Stimulated activated CD4-positive, alpha-beta T cell treated with anti-CD3 and anti-CD28 coated beads, Interleukin-4, amount 100 ng/mL, for 4 hours (primary cell): ENCODE results near the gene RAVER2.
A peak's percentile ranks its signal among the peaks of the same experiment; 100 is the strongest.
"Not testable (repeated sequence)": the region's sequence is repeated elsewhere in the genome, so short reads cannot be mapped to it uniquely, and the experiment has no call there.

ENCODE experiments used
- DNase-seq, 2 experiments: peaks; one replicate each; pipeline ENCODE4 v3.0.0-alpha.2; 2020

RAVER2 gene

GRCh38 chr1:64820572-64820971, 75.7 kb downstream of the RAVER2 start:
- DNase-seq, result not testable (repeated sequence)

DNA sequence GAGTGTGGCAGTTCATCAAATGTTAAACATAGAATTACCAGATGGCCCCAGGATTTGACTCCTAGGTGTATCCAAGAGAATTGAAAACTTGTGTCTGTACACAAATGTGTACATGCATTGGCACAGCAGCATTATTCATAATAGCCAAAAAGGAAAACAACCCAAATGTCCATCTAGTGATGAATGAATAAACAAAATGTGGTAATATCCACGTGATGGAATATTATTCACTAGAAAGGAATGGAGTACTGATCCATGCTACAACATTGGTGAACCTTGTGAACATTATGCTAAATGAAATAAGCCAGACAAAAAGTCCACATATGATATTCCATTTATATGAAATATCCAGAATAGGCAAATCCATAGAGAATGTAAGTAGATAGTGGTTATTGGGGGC, 77.7 kb downstream of the RAVER2 start:
- no peak for DNase-seq

DNA sequence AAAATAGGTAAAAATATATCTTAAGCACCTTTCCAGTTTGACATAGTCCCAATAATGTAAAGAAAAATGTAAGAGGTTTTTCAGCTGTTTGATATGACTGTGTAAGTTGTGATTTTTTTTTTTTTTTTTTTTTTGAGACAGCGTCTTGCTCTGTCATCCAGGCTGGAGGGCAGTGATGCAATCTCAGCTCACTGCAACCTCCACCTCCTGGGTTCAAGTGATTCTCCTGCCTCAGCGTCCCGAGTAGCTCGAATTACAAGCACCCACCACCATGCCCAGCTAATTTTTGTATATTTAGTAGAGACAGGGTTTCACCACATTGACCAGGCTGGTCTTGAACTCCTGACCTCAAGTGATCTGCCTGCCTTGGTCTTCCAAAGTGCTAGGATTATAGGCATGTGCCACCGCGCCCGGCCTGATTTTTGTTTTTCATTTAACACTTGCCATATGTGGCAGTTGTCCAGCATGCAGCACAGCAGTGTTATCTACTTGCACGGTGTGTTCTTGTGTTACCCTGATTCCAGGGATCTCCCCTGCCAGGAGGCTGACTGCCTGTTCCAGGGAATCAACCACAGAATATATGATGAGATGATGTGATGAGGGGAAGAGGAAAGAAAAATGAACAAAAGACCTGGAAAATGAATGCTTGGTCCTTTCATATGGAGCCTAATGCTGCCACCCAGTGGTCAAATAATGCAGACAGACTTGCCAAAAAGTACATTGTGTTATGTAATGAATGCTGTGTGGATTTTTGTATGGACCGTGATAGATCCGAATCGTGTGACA, 79.0 kb downstream of the RAVER2 start:
- DNase-seq, result peak; percentile 29 to 48

GRCh38 chr1:64826991-64827390, 82.1 kb downstream of the RAVER2 start:
- DNase-seq, result no peak

GRCh38 chr1:64828829-64829228, 84.0 kb downstream of the RAVER2 start:
- DNase-seq, result no peak

DNA sequence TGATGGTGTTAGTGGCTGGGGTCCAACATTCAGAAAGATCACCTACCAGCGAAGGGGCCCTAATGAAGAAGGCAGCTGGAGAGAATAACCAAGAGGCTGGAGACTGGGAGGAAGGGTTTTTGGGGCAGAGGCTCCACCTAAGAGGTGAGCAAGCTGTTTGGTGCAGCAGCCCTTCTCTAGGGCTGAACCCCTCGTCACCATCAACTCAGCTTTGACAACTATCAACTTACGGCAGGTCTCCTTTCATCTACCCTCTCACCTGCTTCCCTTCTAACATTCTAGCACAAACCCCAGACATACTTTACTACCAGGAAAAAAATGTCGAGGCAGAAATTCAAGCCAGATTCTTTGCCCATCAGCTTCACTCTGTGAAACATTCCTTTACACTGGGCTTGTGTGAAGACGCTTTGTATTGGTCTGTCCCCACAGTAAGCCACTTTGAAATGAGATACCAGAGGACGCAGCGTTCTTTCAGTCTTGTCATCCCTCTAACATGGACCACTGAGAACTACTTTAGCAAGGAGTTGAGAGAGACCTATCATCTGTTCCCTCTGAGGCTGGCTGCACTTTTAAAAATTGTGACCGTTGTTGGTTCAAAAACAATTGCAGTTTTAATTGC, 84.6 kb downstream of the RAVER2 start:
- DNase-seq, result no peak

DNA sequence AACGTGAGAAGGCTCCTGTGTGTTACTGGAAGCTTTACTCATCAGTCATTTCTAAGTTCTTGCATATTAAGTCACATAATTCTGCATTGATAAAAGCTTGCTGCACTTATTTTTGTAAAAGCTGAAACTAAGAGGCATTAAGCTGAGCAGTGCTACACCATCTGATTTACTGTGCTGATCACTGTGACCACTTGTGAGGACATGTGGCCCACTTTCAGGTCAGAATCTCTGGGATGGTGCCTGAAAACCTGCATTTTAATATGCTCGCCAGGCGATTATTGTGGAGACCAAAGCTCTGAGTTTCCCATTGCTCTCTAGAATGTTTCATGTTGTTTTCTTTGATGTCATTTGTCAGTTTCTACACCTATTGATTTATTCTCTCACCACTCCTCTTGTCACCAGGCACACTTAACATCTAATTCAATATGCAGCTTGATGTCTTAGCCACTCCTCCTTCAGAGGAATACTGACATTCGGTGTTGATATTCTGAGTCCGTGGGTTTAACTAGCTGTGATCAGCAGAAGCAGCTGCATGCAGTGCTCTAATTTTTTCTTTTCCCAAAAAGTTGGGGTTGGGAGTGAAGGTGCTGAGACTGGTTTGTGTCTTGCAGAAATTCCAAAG, 85.3 kb downstream of the RAVER2 start:
- DNase-seq, result no peak

DNA sequence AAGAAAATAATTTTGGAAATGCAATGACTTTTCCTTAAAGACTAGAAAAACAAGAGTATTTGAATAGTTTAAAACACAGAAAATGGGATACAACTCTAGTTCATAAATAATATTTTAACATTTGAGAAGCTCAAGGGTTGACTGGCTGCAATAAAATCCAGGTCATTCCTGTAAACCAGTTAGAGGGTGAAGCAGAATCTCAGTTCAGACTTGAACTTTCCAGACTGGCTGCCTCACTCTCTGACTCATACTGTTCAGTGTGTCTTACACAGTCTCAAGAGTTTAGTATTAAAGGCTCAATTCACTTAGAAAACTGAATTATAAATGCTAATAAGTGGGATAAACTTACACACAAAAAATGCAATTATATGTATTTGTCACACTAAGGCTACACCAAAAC, 89.9 kb downstream of the RAVER2 start:
- no peak for DNase-seq

GRCh38 chr1:64836802-64837201, 91.9 kb downstream of the RAVER2 start:
- DNase-seq, result no peak

GRCh38 chr1:64838486-64838885, 93.6 kb downstream of the RAVER2 start:
- no peak for DNase-seq

DNA sequence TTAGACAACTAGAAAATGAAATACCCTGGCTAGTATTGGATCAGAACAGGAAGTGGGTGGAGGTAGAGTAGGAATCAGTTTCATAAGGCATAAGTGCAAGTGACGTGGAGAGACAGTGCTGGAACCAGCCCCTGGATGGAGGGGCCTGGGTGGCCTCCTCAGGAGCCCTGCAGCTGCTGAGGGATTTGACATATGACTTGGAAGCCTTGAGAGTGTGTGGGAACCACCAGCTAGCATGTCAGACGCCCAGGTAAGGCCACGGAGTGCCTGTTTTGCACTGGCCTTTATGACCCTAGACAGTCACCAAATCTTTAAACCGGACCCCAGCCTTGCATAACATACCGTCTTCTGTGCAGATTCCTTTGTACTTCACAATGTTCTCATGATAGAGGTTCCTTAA, 94.4 kb downstream of the RAVER2 start:
- DNase-seq, result no peak

DNA sequence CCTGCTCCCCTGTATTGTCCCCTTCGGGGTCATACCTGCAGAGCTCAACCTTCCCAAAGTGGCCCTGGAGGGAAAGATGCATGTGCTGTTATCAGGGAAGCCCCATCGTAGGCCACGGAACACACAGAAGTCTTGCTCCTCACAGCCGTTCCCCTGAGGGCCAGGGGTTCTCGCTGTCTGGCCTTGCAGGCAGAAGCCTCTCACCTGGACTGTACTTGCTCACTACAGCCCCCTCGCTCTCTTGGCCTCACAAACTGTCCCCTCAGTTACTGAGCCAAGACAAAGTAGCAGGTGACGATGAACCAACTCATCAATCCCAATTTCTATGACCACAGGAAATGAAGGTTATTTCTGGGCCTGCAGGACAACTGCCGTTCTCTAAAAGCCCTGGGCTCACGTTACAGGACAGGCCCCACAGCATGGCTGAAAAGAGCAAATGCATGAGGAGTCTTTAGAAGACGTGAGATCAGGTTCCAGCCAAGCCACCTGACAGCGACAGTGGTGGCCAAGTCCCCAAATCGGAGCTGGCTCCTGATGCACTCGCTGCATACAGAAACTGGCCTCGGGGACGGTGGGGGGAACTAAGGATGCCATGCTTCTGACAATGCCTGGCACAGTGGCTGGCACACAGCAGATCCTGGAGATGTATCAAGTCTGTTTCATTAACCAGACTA, 95.0 kb downstream of the RAVER2 start:
- DNase-seq, result no peak

GRCh38 chr1:64841330-64842065, 96.6 kb downstream of the RAVER2 start:
- DNase-seq, result no peak

- no peak for DNase-seq
These were observed 97.3 kb downstream of the RAVER2 start for GRCh38 chr1:64842224-64842623.

DNA sequence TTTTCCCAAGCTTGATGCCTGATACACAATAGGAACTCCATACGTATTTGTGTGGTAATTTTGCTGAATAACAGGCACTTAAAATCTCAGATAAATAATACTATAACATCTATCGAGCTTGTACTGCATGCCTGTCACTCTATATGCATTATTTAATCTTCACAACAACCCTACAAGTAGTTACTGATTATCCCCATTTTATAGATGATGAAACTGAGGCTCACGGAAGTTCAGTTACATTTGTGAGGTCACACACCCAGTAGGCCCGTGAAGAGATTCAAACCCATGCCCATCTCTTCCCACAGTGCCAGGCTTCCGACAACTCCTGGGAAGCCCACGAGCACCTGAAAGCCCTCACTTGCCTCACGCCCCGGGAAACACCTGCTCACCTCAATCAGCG, 98.8 kb downstream of the RAVER2 start:
- no peak for DNase-seq

- DNase-seq, result no peak
These were observed 99.3 kb downstream of the RAVER2 start for GRCh38 chr1:64844175-64844574.

DNA sequence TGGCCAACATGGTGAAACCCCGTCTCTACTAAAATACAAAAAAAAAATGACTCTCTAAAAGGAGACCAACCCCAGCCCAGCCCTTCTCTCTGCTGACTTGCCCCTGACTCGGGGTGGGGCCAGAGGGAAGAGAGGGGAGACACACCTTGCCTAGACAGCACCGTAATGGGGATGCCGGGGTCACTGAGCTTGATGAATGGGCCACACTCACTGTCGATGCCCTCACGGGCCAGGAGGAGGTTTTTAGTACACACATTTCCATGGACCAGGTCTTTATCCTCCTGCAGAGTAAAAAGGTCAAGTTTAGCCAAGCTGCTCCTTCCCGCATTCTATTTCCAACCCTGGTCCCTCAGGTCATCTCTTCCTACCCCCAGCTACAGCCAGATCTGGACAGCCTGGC, 99.7 kb downstream of the RAVER2 start:
- no peak for DNase-seq

- DNase-seq, result no peak
These were observed 101.1 kb downstream of the RAVER2 start for GRCh38 chr1:64845831-64846425.

DNA sequence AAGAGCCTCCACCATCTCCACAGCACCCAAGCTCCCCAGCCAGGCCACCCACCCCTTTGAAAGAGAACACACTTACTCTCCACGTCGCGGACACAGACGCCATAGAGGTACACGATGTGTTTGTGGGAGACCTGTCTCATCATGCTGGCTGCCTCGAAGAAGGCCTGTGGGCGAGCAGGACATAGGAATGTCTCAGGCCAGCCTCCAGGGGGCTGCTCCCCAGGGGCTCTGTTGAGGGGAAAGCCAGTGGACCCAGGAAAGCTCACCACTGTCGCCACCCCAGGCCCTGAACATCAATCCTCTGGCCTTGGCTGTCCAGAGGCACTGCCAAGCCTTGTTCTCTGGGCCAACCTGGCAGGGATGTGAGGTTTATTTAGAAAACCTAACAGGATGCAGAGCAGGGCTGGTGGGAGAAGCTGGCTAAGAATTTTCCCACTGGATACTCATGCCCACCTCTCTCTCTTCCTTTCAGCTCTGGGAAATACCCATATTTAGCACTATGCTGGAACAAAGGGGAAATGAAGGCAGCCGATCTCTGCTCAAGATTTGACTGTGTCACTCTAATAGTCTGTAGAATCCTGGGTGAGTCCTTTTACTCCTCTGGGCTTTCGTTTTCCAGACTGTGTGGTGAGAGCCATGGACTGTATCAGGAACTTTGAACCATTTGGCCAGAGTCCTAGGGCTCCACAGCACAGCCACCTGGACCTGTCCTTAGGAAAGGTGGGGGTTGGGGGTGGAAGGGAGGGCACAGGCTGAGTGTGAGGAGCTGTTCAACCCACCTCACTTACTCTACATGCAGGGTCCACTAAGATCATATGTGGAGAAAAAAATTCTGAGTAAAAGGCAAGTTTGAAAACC, 101.9 kb downstream of the RAVER2 start:
- no peak for DNase-seq

GRCh38 chr1:64847666-64848065, 102.8 kb downstream of the RAVER2 start:
- DNase-seq, result no peak

GRCh38 chr1:64848136-64848535, 103.3 kb downstream of the RAVER2 start:
- DNase-seq, result no peak

GRCh38 chr1:64848803-64849202, 103.9 kb downstream of the RAVER2 start:
- DNase-seq, result no peak
